Measurements from ENCODE around the gene MACROH2A2. TPM values are rescaled to one million over a fixed set of nuclear protein-coding genes. Genes with fewer than 3 reads are reported as not detected.
"Not testable (repeated sequence)": the region's sequence is repeated elsewhere in the genome, so short reads cannot be mapped to it uniquely, and the experiment has no call there.

Gene MACROH2A2
- total RNA-seq, 2 donors from 2014 or later = 17.3 to 19.6 TPM

DNA sequence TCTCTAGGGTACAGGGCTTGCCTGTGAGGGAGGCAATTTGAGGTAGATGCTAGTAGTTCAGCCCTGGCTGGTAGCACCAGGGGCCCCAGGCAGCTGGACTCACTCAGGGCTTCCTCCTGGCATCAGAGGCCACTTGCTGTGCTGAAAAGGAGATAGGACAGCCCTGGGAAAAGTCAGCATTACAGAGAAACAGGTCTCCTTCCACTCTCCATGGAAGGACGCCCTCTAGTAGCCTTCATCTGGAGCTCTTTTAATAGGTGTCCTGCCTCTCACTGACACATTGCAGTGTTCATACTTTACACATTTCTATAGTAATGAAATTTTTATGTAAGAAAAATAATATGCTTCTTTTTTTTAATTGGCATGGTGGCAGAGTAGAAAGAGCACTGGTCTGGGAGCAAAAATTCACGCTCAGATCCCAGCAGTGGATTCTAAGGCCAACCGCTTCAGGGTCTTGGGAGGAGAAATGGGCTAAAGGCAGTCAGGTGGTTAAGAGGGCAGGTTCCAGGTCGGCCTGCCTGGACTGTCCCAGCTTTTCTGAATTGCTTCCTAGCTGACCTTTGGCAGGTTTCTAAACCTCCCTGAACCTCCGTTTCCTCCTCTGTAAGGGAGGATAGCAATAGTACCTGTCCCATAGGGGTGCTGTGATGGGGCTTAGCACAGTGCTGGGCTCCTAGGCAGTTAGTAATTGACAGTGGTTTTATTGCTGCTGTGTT, 44.2 kb downstream of the MACROH2A2 start:
- no peak for DNase-seq (ENCODE audit: low spot score)
- Histone ChIP-seq H3K4me3 (no peak overlapping the region), H3K4me1 (no peaks in the 10 kb centered on the region), H3K27ac (no peak overlapping the region), H3K36me3 (peaks cover 21% of the 10 kb centered on the region), H3K9me3 (no peaks in the 10 kb centered on the region), H3K27me3 (no peaks in the 10 kb centered on the region)
- TF ChIP-seq, protein P1, sequence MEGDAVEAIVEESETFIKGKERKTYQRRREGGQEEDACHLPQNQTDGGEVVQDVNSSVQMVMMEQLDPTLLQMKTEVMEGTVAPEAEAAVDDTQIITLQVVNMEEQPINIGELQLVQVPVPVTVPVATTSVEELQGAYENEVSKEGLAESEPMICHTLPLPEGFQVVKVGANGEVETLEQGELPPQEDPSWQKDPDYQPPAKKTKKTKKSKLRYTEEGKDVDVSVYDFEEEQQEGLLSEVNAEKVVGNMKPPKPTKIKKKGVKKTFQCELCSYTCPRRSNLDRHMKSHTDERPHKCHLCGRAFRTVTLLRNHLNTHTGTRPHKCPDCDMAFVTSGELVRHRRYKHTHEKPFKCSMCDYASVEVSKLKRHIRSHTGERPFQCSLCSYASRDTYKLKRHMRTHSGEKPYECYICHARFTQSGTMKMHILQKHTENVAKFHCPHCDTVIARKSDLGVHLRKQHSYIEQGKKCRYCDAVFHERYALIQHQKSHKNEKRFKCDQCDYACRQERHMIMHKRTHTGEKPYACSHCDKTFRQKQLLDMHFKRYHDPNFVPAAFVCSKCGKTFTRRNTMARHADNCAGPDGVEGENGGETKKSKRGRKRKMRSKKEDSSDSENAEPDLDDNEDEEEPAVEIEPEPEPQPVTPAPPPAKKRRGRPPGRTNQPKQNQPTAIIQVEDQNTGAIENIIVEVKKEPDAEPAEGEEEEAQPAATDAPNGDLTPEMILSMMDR (IDR thresholded peaks at IDR 0.05) = no peak

DNA sequence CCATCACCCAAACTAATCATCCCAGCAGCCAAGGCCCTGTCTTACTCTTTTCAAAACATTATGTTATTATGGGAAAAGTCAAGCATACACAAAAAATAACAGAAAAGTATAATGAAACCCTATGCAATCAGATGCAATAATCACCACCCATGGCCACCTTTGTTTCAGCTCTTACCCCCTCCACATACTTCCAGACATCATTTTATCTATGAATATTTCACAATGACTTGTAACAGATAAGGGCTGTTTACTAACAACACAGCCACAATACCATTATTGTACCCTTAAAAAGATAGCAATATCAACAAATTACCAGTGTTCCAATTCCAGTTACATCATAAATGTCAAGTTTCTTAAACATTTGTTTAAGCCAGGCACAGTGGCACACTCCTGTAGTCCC, 44.8 kb downstream of the MACROH2A2 start:
- no peak overlapping the region for H3K4me3 ChIP-seq
- H3K27ac ChIP-seq = no peak overlapping the region
- TF ChIP-seq, protein P1 (IDR thresholded peaks at IDR 0.05) = no peak
- no peaks in the 10 kb centered on the region for H3K27me3 ChIP-seq
- no peaks in the 10 kb centered on the region for H3K9me3 ChIP-seq
- H3K4me1 ChIP-seq = no peaks in the 10 kb centered on the region
- no peak for DNase-seq (ENCODE audit: low spot score)
- peaks cover 19% of the 10 kb centered on the region for H3K36me3 ChIP-seq

DNA sequence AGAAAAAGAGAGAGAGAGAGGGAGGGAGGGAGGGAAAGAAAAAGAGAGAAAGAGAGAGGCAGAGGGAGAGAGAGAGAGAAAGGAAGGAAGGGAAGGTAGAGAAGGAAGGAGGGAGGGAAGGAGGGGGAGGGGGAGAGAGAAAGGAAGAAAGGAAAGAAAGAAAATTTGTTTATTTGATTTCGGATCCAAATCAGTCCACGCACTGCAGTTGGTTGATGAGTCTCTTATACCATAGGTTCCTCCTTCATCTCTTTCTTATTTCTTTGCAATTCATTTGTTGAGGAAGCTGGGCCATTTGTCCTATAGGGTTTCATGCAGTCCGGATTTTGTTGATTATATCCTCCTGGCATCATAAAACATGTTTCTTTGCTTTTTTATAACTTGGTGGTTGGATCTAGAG, 45.6 kb downstream of the MACROH2A2 start:
- Histone ChIP-seq H3K4me1 (no peaks in the 10 kb centered on the region), H3K9me3 (no peaks in the 10 kb centered on the region), H3K36me3 (peaks cover 19% of the 10 kb centered on the region), H3K27me3 (no peaks in the 10 kb centered on the region), H3K4me3 (no peak overlapping the region), H3K27ac (no peak overlapping the region)
- TF ChIP-seq, protein P1 (IDR thresholded peaks at IDR 0.05) = no peak
- DNase-seq (ENCODE audit: low spot score) = no peak

DNA sequence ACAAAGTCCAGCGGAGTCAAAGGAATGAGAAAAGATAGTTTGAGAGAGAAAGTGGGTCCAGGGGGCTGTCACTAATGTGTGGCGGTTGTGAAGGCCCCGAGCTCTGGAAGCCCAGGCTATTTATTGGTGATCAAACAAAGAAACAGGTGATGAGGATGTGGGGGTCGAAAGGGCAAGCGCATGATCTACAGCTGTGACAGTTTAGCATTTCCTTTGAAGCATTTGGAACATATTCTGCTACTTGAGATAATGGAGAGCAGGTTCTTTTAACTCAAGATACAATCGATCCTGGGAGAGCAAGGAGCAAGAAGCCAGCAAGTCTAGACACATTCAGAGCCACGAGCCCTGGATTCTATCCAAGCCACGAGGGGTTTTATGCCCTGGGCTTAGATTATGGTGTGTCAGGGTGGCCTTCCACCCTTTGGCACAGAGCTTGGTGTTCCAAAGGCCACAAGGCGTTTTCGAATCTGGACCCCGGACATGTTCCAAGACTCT, 48.5 kb downstream of the MACROH2A2 start:
- peaks cover 13% of the 10 kb centered on the region for H3K36me3 ChIP-seq

DNA sequence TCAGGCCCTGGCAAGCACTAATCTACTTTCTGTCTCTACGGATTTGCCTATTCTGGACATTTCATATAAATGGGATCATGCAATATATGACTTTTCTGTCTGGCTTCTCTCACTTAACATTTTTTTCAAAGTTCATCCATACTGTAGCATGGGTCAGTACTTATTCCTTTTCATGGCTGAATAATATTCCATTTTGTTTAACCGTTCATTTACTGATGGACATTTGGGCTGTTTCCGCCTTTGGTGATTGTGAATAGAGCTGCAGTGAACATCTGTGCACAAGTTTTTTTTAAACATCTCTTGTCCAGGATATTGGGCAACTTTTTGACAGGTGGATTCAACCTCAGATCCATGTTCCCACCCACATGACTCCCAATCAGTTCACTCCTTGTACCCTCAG, 49.0 kb downstream of the MACROH2A2 start:
- Histone ChIP-seq H3K4me1 (no peaks in the 10 kb centered on the region), H3K27ac (no peak overlapping the region), H3K36me3 (peaks cover 12% of the 10 kb centered on the region), H3K9me3 (no peaks in the 10 kb centered on the region), H3K4me3 (no peak overlapping the region), H3K27me3 (no peaks in the 10 kb centered on the region)
- no peak for DNase-seq (ENCODE audit: low spot score)
- TF ChIP-seq, protein P1 (IDR thresholded peaks at IDR 0.05) = no peak

More for the DNA sequence above, 48.5 kb downstream of the MACROH2A2 start:
- DNase-seq (ENCODE audit: low spot score); H3K4me1 ChIP-seq; H3K4me3 ChIP-seq; H3K27ac ChIP-seq; H3K9me3 ChIP-seq; H3K27me3 ChIP-seq: not testable (repeated sequence)

DNA sequence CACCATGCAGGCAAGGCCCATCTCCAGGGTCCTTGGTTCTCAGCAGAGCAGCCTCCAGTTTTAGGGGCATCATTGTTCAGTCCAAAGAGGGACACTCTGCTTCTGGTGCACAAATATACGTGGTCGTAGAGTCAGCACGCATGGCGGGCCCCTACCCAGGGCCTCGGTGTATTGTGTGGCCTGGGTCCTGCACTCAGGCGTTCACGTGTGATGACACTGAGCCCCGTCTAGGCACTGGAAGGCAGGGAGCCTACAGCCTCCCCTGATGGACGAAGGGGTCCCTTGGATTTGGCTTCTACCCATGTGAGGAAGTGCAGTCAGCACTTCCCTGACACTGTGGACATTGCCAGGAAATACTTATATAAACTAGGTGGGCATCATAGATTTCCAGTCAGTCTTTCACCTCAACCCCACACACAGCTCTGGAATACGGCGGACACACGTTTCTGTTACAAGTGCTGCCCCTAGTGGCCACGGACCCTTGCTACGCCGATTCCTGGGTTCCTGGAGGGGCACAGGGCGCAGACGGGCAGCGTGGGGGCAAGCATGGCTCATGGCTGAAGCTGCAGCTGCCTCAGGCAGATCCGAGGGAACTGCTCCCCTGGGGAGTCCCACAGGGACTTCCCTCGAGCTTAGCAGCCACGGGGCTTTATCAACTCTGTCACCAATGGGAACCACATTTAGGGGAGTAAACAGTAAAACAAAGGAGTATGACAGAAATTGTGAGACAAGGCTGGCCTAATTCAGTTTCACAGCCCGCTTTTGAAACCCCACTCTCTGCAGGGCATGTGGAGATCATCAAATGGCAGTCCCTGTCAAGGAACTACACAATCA, 54.5 kb downstream of the MACROH2A2 start:
- TF ChIP-seq, protein P1 (IDR thresholded peaks at IDR 0.05) = peak; percentile 16 to 51
- H3K27ac ChIP-seq = no peak overlapping the region
- H3K9me3 ChIP-seq = no peaks in the 10 kb centered on the region
- no peak overlapping the region for H3K4me3 ChIP-seq
- no peaks in the 10 kb centered on the region for H3K27me3 ChIP-seq
- no peaks in the 10 kb centered on the region for H3K4me1 ChIP-seq
- peaks cover 25% of the 10 kb centered on the region for H3K36me3 ChIP-seq
- DNase-seq (ENCODE audit: low spot score) = no peak
